Activated CD4-positive, alpha-beta T cell treated with anti-CD3 and anti-CD28 coated beads for 36 hours (primary cell): ENCODE measurements around the gene PTPRM. TPM values are rescaled to one million over a fixed set of nuclear protein-coding genes. Genes with fewer than 3 reads are reported as not detected.

Source experiments
- ATAC-seq: fragments of 200-7000 bp; cut with Tn5 transposase; one replicate; pipeline ENCODE4 v1.10.0; 2021; ENCODE audit warnings: mild to moderate bottlenecking, moderate library complexity
- CTCF ChIA-PET: fragments of 350-600 bp; sonication (Branson Sonifier 250); formaldehyde crosslinking; loops from one replicate; lab custom pipeline; 2021; ENCODE audit warnings: antibody characterized with exemption; lab: Charles Lee
- POLR2A ChIA-PET: fragments of 350-600 bp; sonication (Branson Sonifier 250); formaldehyde crosslinking; loops from one replicate; lab custom pipeline; 2021; ENCODE audit warnings: antibody characterized with exemption, inconsistent platforms; lab: Charles Lee
- DNase-seq: peaks from one replicate; pipeline ENCODE4 v3.0.0-alpha.2; 2020
- H3K27ac Mint-ChIP-seq: one replicate; pipeline ENCODE4 v1.8.0; 2021; ENCODE audit warnings: mixed read lengths
- H3K27me3 Mint-ChIP-seq: one replicate; pipeline ENCODE4 v1.8.0; 2021; ENCODE audit warnings: mixed read lengths
- H3K36me3 Mint-ChIP-seq: one replicate; pipeline ENCODE4 v1.8.0; 2021; ENCODE audit warnings: low read depth, mixed read lengths
- H3K4me1 Mint-ChIP-seq: one replicate; pipeline ENCODE4 v1.8.0; 2021; ENCODE audit warnings: mixed read lengths
- H3K4me3 Mint-ChIP-seq: one replicate; pipeline ENCODE4 v1.8.0; 2021; ENCODE audit warnings: mild to moderate bottlenecking, moderate library complexity, mixed read lengths
- H3K9me3 Mint-ChIP-seq: one replicate; pipeline ENCODE4 v1.8.0; 2021; ENCODE audit warnings: low read depth, mixed read lengths
- intact Hi-C, 2 experiments: fragments of 100-400 bp; cut with DNase I in 1 of 2; cut with micrococcal nuclease in 1 of 2; formaldehyde crosslinking; loops; one replicate each; pipeline versions ENCODE4 v1.14.2 to v1.15.1; 2022 to 2024; cut with DNase I, micrococcal nuclease
- total RNA-seq, 2 experiments: library from RNA; stranded (reverse); gene quantifications; one replicate each; pipeline ENCODE4 v1.2.3, GENCODE V29; 2021

The PTPRM gene
- total RNA-seq, 2 experiments from 2014 or later, result 6.5 to 14.0 TPM

DNA sequence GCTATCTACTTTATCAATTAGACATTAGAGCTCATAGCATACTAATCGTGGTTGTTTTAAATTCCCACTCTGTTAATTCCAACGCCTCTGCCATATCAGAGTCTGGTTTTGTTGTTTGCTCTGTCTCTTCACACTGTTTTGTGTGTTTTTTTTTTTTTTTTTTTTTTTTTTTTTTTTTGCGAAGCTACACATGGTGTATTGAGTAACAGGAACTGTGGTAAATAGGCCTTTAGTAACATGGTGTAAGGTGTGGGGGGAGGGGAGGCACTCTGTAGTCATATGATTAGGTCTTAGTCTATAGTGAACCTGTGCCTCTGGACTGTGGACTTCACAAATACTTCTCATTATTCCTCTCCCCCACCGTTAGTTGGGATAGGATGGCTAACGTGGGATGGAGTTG is 671.4 kb downstream of the PTPRM start:
- ATAC-seq (no peak), DNase-seq (no peak)
- intact Hi-C loops, result no loop called here
- H3K9me3 Mint-ChIP-seq, result no peaks in the 10 kb centered on the region
- no peaks in the 10 kb centered on the region for H3K27me3 Mint-ChIP-seq
- H3K27ac Mint-ChIP-seq, result no peak overlapping the region
- no peak overlapping the region for H3K4me3 Mint-ChIP-seq
- no peaks in the 10 kb centered on the region for H3K36me3 Mint-ChIP-seq
- ChIA-PET CTCF (no interaction called here), POLR2A (no interaction called here)
- H3K4me1 Mint-ChIP-seq, result no peaks in the 10 kb centered on the region

DNA sequence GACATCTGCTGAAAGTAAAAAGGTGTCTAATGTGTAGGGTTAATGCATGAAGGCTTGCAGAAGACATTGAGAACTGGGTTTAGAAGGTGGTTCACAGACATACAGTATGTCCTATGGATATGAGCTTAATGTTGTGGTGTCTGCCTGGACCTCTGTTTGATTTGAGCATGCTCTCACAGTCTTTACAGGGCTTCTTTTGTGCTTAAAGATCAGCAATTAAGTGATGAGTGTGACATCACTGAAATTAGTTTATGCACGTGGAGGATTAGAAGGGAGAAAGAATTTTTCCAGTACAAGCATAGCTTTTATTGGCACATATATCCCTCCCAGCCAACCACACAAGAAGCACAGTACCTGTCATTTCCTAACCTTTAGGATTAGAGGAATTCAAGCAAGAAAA is 674.6 kb downstream of the PTPRM start:
- Mint-ChIP-seq H3K9me3 (no peaks in the 10 kb centered on the region), H3K4me3 (no peak overlapping the region), H3K36me3 (no peaks in the 10 kb centered on the region), H3K27ac (no peak overlapping the region), H3K4me1 (no peaks in the 10 kb centered on the region), H3K27me3 (no peaks in the 10 kb centered on the region)
- ATAC-seq (no peak), DNase-seq (no peak)
- CTCF ChIA-PET, result interaction anchor here (0.7 kb wide), 1 partner anchor 10 kb away, joined by 3 read pairs; no protein-coding TSS in a partner anchor
- intact Hi-C loops, result no loop called here
- POLR2A ChIA-PET, result no interaction called here

DNA sequence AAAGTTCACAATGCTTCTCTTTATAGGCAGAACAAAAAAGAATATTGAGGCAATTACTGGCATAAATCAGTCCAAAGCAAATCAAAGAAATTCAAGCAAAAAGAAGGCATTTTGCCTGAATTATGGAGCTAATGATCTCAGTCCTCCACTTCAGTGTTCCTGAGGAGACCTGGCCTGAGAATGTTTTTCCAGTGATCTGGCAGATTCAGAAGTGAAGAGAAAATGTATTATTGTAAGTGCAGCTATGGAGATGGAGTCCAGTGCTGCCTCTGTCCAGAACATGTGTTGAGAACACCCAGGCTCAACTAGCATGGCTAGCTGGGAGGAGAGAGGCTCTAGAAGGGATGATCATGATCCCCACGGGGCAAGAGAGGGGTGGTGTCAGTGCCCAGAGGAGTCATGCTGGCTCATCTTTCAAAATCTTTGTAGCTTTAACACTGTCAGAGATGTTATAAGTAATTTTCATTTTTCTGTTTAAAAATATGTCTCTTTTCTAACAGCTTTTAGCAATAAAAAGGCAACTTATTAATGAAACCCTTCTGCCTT is 675.1 kb downstream of the PTPRM start:
- intact Hi-C loops, result no loop called here
- no peak overlapping the region for H3K4me3 Mint-ChIP-seq
- no peaks in the 10 kb centered on the region for H3K27me3 Mint-ChIP-seq
- no peak for ATAC-seq
- H3K4me1 Mint-ChIP-seq, result no peaks in the 10 kb centered on the region
- H3K9me3 Mint-ChIP-seq, result no peaks in the 10 kb centered on the region
- CTCF ChIA-PET, result interaction anchor here (0.7 kb wide), 1 partner anchor 9 kb away, joined by 3 read pairs; no protein-coding TSS in a partner anchor
- no peak overlapping the region for H3K27ac Mint-ChIP-seq
- POLR2A ChIA-PET, result no interaction called here
- H3K36me3 Mint-ChIP-seq, result no peaks in the 10 kb centered on the region
- DNase-seq, result no peak

DNA sequence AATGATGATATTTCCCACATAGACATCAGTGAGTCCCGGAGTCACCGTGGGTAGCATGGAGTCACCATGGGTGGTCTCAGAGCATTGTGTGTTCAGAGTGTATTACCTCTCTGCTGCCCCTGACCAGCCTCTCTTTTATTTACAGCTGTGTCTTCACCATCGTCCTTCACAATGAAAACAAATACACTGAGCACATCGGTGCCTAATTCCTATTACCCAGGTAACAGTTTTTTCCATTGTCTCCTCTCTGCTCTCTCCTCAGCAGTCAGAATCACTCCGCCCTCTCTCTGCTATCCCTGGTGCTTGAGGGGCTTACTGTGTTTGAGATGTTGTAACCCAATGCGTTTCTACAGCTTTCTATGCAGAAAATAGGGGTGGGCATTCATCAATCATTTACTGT is 680.6 kb downstream of the PTPRM start:
- Mint-ChIP-seq H3K27me3 (no peaks in the 10 kb centered on the region), H3K36me3 (no peaks in the 10 kb centered on the region), H3K4me1 (no peaks in the 10 kb centered on the region), H3K27ac (no peak overlapping the region), H3K9me3 (no peaks in the 10 kb centered on the region), H3K4me3 (no peak overlapping the region)
- ATAC-seq (no peak), DNase-seq (no peak)
- intact Hi-C loops, result no loop called here
- POLR2A ChIA-PET, result no interaction called here
- CTCF ChIA-PET, result no interaction called here

DNA sequence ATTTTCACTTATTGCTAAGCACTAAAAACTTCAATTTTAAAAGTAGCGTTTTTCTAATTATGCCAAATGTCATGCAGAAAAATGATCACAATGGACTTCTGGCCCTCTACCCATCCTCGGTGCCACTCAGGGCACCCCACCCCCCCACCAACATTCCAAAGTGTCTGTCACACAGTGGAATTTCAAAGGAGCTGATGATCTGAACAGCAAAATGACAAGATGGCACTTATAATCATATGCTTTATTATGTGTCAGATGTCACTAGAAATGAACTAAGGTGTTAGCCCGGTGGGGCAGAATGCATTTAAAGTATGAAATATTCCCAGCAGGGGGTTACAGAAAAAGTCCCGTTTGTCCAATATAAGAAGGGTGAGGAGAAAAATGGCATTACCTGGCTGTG is 681.5 kb downstream of the PTPRM start:
- Mint-ChIP-seq H3K36me3 (no peaks in the 10 kb centered on the region), H3K27ac (no peak overlapping the region), H3K27me3 (no peaks in the 10 kb centered on the region), H3K4me3 (no peak overlapping the region), H3K9me3 (no peaks in the 10 kb centered on the region), H3K4me1 (no peaks in the 10 kb centered on the region)
- ChIA-PET POLR2A (no interaction called here), CTCF (interaction anchor here (0.7 kb wide), 1 partner anchor 121 kb away, joined by 3 read pairs; no protein-coding TSS in a partner anchor)
- intact Hi-C loops, result no loop called here
- no peak for DNase-seq
- no peak for ATAC-seq

DNA sequence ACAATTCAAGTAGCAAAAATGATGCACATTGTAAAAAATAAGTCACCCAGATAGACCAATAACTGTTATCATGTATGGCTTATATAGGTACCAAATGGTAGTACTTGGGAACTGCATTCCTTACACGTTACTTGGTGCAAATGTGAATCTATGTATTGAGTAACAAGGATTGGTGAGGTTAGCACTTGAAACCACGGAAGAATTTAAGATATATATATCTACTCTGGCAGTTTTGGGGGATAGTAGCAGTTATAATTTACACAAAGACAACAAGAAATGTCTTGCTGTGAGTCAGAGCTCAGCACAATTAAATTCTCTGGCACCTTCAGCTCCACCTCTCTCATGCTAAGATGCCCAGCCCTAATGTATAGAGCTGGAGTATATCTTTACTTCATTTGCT is 682.7 kb downstream of the PTPRM start:
- Mint-ChIP-seq H3K27me3 (no peaks in the 10 kb centered on the region), H3K4me1 (no peaks in the 10 kb centered on the region), H3K4me3 (no peak overlapping the region), H3K9me3 (no peaks in the 10 kb centered on the region), H3K36me3 (no peaks in the 10 kb centered on the region), H3K27ac (no peak overlapping the region)
- DNase-seq (no peak), ATAC-seq (no peak)
- POLR2A ChIA-PET, result no interaction called here
- intact Hi-C loops, result no loop called here
- CTCF ChIA-PET, result interaction anchor here (1.2 kb wide), 1 partner anchor 24 kb away, joined by 3 read pairs; no protein-coding TSS in a partner anchor

DNA sequence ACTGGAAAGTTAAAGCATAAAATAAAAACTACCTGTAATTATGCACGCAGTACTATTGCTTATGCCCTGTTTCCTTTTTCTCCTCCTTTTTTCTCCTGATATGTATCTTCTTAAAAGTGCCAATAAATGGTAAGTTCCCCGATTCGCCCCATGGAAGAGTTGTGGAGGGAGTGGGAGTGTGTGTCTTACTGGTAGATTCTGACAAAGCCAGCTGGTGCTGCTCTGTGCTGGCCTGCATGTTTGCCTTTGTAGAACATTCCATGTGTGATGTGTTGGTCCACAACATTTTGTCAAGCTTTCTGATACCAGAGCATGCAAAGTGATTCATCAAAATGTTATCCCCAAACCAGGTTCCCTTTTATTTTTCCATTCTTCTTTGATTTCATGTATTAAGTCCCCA is 685.3 kb downstream of the PTPRM start:
- intact Hi-C loops, result no loop called here
- H3K27me3 Mint-ChIP-seq, result no peaks in the 10 kb centered on the region
- CTCF ChIA-PET, result no interaction called here

DNA sequence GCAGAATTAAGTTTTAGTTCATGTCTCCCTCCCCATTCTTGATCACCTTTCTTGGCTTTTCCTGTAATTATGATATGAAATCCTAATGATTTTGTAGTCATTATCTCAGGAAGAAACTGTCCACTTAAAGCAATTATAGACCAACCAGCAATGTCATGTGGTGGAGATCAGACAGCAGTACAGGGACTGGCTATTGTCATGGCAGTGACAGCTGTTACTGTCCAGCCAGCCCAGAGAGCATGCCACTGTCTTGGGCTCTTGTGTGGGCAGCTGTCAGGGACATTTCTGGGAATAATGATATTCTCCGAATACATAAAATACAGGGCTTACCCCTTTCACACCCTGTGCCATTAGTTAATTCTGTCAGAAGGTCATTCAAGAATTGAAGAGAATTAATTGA is 686.8 kb downstream of the PTPRM start:
- intact Hi-C loops, result no loop called here
- POLR2A ChIA-PET, result no interaction called here
- CTCF ChIA-PET, result no interaction called here
- Mint-ChIP-seq H3K36me3 (no peaks in the 10 kb centered on the region), H3K4me1 (no peaks in the 10 kb centered on the region), H3K9me3 (no peaks in the 10 kb centered on the region), H3K27me3 (no peaks in the 10 kb centered on the region), H3K27ac (no peak overlapping the region), H3K4me3 (no peak overlapping the region)
- no peak for DNase-seq
- no peak for ATAC-seq

More for the DNA sequence above, 685.3 kb downstream of the PTPRM start:
- ATAC-seq (no peak), DNase-seq (no peak)
- Mint-ChIP-seq H3K9me3 (no peaks in the 10 kb centered on the region), H3K36me3 (no peaks in the 10 kb centered on the region), H3K4me3 (no peak overlapping the region), H3K4me1 (no peaks in the 10 kb centered on the region), H3K27ac (no peak overlapping the region)
- POLR2A ChIA-PET, result no interaction called here

DNA sequence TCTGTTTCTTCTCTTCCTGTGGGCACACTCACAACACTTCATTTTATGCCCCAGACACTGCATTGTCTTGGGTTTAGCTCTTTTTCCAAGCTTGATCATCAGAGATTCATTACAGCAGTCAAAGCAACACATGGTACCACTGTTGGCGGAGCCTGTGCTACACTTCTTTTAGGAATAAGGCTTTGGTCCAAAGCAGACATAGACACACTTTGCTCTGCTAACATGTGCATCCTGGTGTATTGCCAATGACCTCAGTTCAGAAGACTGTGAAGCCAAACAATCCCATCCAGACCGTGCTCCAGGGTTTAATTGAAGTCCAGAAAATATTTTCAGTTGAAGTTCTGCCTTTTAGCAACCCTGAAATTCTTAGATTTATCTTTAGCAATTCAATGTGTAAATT is 687.5 kb downstream of the PTPRM start:
- ATAC-seq (no peak), DNase-seq (no peak)
- intact Hi-C loops, result no loop called here
- POLR2A ChIA-PET, result no interaction called here
- Mint-ChIP-seq H3K27ac (no peak overlapping the region), H3K27me3 (no peaks in the 10 kb centered on the region), H3K4me3 (no peak overlapping the region), H3K9me3 (no peaks in the 10 kb centered on the region), H3K36me3 (no peaks in the 10 kb centered on the region), H3K4me1 (no peaks in the 10 kb centered on the region)
- CTCF ChIA-PET, result no interaction called here

DNA sequence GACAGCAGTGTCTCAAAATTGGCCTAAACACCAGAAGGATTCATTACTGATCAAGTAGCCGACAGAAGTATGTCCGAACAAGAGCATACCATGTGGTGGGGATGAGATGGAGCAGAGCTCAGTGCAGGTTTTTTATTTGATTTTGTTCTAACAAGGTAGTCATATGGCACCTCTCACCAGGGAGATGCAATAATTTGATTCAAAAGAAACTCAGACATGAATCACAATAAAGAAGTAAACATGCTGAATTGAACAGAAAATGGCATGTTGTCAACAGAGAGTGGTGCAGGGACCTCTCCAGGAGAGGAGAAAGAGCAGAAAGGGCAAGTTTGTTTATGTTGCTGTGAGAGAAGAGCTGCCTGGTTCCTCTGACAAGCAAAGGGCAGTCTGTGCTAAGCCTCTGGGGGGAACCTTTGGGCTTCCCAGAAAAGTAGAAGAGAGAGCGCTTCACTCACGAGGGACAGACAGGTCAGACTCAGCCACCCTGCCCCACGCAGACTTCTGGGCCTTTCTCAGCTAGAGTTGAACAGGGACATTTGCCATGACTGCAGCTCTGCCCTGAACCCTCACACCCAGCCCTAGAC is 690.8 kb downstream of the PTPRM start:
- no peak for DNase-seq
- no peak for ATAC-seq
- no peak overlapping the region for H3K27ac Mint-ChIP-seq
- ChIA-PET POLR2A (no interaction called here), CTCF (no interaction called here)
- H3K9me3 Mint-ChIP-seq, result no peaks in the 10 kb centered on the region
- intact Hi-C loops, result no loop called here
- H3K27me3 Mint-ChIP-seq, result no peaks in the 10 kb centered on the region
- no peaks in the 10 kb centered on the region for H3K4me1 Mint-ChIP-seq
- no peaks in the 10 kb centered on the region for H3K36me3 Mint-ChIP-seq
- H3K4me3 Mint-ChIP-seq, result no peak overlapping the region

DNA sequence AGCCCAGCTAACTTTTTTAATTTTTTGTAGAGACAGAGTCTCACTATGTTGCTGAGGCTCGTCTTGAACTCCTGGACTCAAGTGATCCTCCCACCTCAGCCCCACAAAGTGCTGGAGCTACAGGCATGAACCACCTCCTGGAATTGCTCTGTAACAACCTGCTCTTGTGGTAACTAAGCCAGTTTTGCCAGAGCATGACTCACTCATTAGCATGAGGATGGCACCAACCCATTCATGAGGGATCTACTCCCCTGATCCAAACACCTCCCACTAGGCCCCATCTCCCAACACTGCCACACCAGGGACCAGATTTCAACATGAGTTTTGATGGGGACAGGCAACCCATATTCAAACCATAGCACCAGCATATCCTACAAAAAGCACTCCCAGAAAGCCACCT is 693.2 kb downstream of the PTPRM start:
- ChIA-PET CTCF (no interaction called here), POLR2A (no interaction called here)
- DNase-seq, result no peak
- intact Hi-C loops, result no loop called here
- Mint-ChIP-seq H3K4me1 (no peaks in the 10 kb centered on the region), H3K36me3 (no peaks in the 10 kb centered on the region), H3K27me3 (no peaks in the 10 kb centered on the region), H3K27ac (no peak overlapping the region), H3K9me3 (no peaks in the 10 kb centered on the region), H3K4me3 (no peak overlapping the region)
- ATAC-seq, result no peak

DNA sequence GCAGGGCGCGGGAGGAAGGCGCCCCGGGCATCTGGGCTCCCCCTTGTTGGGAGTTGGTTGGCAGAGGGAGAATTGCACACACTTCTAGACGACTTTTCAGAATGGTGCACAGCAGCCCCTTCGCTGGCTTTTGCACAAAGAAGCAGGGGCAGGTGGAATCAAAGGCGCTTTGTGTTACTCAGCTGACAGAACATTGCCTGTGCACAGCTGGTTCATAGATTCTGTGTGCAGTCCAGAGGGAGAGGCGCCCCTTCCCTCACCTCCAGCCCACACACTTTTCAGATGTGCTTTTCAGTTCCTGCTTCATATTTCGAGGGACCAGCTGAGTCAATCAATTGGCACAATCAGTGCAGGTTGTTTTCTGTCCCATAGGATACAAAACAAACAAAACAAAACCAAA is 693.7 kb downstream of the PTPRM start:
- ATAC-seq (no peak), DNase-seq (no peak)
- Mint-ChIP-seq H3K27ac (no peak overlapping the region), H3K36me3 (no peaks in the 10 kb centered on the region), H3K27me3 (no peaks in the 10 kb centered on the region), H3K4me1 (no peaks in the 10 kb centered on the region), H3K9me3 (no peaks in the 10 kb centered on the region), H3K4me3 (no peak overlapping the region)
- ChIA-PET POLR2A (interaction anchor here (0.6 kb wide), 1 partner anchor 10 kb away, joined by 3 read pairs; no protein-coding TSS in a partner anchor), CTCF (no interaction called here)
- intact Hi-C loops, result no loop called here
